Stomach (tissue), 4 donors: ENCODE results near the gene UBAP2.

ENCODE experiments used
- CTCF ChIP-seq, 7 experiments: fragments of 450-650 bp in 4 of 7; fragments of 200-600 bp in 3 of 7; sonication (generic) in 3 of 7; IDR thresholded peaks; one replicate each; pipeline ENCODE4 v1.5.1; 2016 to 2019; ENCODE audit warnings: antibody characterized with exemption in 7 of 7, control low read depth in 2 of 7, mild to moderate bottlenecking in 1 of 7
- EP300 ChIP-seq: sonication (generic); formaldehyde crosslinking; IDR thresholded peaks from one replicate; pipeline ENCODE4 v1.6.1; 2017; ENCODE audit warnings: antibody characterized with exemption

- TF ChIP-seq CTCF (IDR thresholded peaks at IDR 0.05) (no peak), EP300 (no peak)
Measured at GRCh38 chr9:34046784-34047379, 1.8 kb downstream of the UBAP2 start.
